RWPE1 (cell line): ENCODE measurements around the gene FBXO9.

Source experiments
- CTCF ChIA-PET: fragments of 350-600 bp; sonication (Branson Sonifier 250); formaldehyde crosslinking; extraction: SDS; loops from one replicate; lab custom pipeline; 2021; lab: Yijun Ruan, JAX
- POLR2A ChIA-PET: fragments of 400-600 bp; formaldehyde crosslinking; extraction: SDS; loops from one replicate; lab custom pipeline; 2020; ENCODE audit warnings: antibody characterized with exemption; ENCODE audit not compliant: low non-redundant PET; lab: Yijun Ruan, JAX
- DNase-seq: peaks from one replicate; pipeline ENCODE4 v3.0.0; 2012; ENCODE audit warnings: low spot score
- H3K27ac ChIP-seq: fragments of 450-650 bp; 2 replicates; pipeline ENCODE4 v1.5.1; 2017
- CTCF ChIP-seq: fragments of 450-650 bp; conservative IDR thresholded peaks from 2 replicates; pipeline ENCODE4 v1.5.1; 2017; ENCODE audit warnings: low read depth, mild to moderate bottlenecking

The FBXO9 gene

DNA sequence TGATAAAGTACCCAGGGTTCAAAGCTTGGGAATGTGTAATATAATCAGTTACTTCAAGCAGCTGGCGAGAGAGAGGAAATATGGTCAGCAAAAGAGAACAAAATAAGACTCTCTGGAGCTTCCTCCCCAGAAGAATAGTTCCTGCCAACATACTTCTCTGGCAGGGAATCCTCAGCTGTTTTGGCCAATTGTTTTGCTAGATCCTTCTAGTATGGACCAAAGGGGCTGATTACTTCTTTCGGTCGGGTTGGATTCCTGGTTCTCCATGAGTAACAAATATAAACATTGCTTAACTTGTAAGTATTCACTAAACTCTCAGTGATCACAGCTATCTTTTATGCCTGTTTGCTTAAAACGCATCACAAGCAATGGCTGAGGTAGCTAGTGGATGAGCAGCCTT, 31.4 kb upstream of the FBXO9 start:
- ChIA-PET CTCF (no interaction called here), POLR2A (no interaction called here)
- no peak overlapping the region for H3K27ac ChIP-seq
- DNase-seq, result no peak
- TF ChIP-seq CTCF, result no peak

- H3K27ac ChIP-seq, result no peak overlapping the region
- POLR2A ChIA-PET, result no interaction called here
- no peak for TF ChIP-seq CTCF
- no peak for DNase-seq
- CTCF ChIA-PET, result no interaction called here
Observed at GRCh38 chr6:53035549-53036213, 29.5 kb upstream of the FBXO9 start.

- TF ChIP-seq CTCF, result no peak
- no peak for DNase-seq
- POLR2A ChIA-PET, result no interaction called here
- CTCF ChIA-PET, result no interaction called here
- no peak overlapping the region for H3K27ac ChIP-seq
Observed at GRCh38 chr6:53038141-53038540, 27.1 kb upstream of the FBXO9 start.

GRCh38 chr6:53038596-53038995, 26.6 kb upstream of the FBXO9 start:
- ChIA-PET CTCF (no interaction called here), POLR2A (no interaction called here)
- TF ChIP-seq CTCF, result no peak
- no peak for DNase-seq
- H3K27ac ChIP-seq, result no peak overlapping the region

DNA sequence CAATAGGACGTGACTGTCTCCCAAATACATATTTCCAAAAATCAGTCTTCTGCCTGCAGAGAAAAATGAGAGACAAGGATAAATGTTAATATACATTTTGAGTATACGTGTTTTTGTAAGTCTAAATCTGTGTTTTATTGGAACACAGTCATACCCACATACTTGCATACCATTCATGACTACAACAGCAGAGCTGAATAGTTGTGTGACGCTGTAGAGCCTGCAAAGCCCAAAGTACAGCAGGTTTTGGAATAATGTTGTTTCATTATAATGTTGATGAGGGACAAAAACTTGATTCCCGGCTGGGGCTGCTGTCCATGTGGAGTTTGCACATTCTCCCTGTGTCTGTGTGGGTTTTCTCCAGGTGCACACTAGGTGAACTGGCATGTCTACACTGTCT, 23.8 kb upstream of the FBXO9 start:
- TF ChIP-seq CTCF, result no peak
- DNase-seq, result no peak
- CTCF ChIA-PET, result no interaction called here
- POLR2A ChIA-PET, result no interaction called here
- H3K27ac ChIP-seq, result no peak overlapping the region

DNA sequence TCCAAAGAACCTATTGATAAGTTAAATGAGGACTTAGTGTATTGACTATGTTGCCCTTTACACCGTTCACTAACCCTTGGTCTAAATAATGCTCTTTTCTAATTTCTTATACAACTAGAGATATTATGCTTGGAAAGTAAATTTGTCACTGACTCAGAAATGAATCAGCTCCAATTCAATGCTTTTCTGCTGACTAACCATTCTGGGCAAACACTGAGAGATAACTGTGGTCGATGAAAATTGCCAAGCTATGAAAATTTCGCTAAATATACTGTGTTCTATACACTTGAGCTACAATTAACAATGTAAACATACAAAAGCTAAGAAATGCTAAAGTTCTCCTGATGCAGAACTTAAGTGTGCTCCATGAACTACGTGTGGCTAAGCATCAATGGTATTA, 23.1 kb upstream of the FBXO9 start:
- POLR2A ChIA-PET, result no interaction called here
- no peak for TF ChIP-seq CTCF
- H3K27ac ChIP-seq, result no peak overlapping the region
- DNase-seq, result peak; percentile 63
- CTCF ChIA-PET, result no interaction called here

- POLR2A ChIA-PET, result no interaction called here
- no peak overlapping the region for H3K27ac ChIP-seq
- TF ChIP-seq CTCF, result no peak
- DNase-seq, result no peak
- CTCF ChIA-PET, result interaction anchor here (0.6 kb wide), 1 partner anchor 691 kb away, joined by 3 read pairs; no protein-coding TSS in a partner anchor
Observed at GRCh38 chr6:53043581-53043980, 21.6 kb upstream of the FBXO9 start.
